Thymus (tissue), 11 donors: Measurements from ENCODE around the gene TEX264. TPM values are rescaled to one million over a fixed set of nuclear protein-coding genes. Genes with fewer than 3 reads are reported as not detected.

Experiments used
- DNase-seq, 9 donors: peaks; one replicate each; pipeline ENCODE4 v3.0.0-alpha.2; 2013; ENCODE audit warnings: low spot score in 9 of 9, low read depth in 6 of 9, missing footprints in 1 of 9
- H3K27ac ChIP-seq, 2 donors: one replicate each; pipeline ENCODE4 v1.5.1; 2013; ENCODE audit warnings: control low read depth in 1 of 2, low read depth in 1 of 2, low read length in 1 of 2, mild to moderate bottlenecking in 1 of 2, moderate library complexity in 1 of 2
- H3K27me3 ChIP-seq, 2 donors: one replicate each; pipeline ENCODE4 v1.5.1; 2013; ENCODE audit warnings: low read length in 1 of 2; ENCODE audit not compliant: control insufficient read depth in 2 of 2, insufficient read depth in 1 of 2
- H3K36me3 ChIP-seq, 2 donors: one replicate each; pipeline ENCODE4 v1.5.1; 2013; ENCODE audit warnings: low read length in 1 of 2, mild to moderate bottlenecking in 1 of 2, moderate library complexity in 1 of 2; ENCODE audit not compliant: control insufficient read depth in 2 of 2, insufficient read depth in 2 of 2
- H3K4me1 ChIP-seq, 2 donors: one replicate each; pipeline ENCODE4 v1.5.1; 2013; ENCODE audit warnings: low read length in 2 of 2; ENCODE audit not compliant: control insufficient read depth in 2 of 2, insufficient read depth in 2 of 2
- H3K4me3 ChIP-seq, 2 donors: one replicate each; pipeline ENCODE4 v1.5.1; 2013; ENCODE audit warnings: low read length in 2 of 2, control low read depth in 1 of 2, mild to moderate bottlenecking in 1 of 2
- H3K9me3 ChIP-seq, 2 donors: one replicate each; pipeline ENCODE4 v1.5.1; 2013; ENCODE audit warnings: low read length in 1 of 2, mild to moderate bottlenecking in 1 of 2; ENCODE audit not compliant: control insufficient read depth in 2 of 2, insufficient read depth in 1 of 2
- WGBS: extraction: QIAGEN DNeasy Blood & Tissue Kit; methylation state at CpG from one replicate; pipeline ENCODE4 v1.1.7; 2013; 5-methylcytosine and 5-hydroxymethylcytosine counted together
- polyA plus RNA-seq: library from polyadenylated mRNA; stranded (reverse); fragments of 200-250 nt; gene quantifications from one replicate; pipeline ENCODE4 v1.2.3, GENCODE V29; 2013
- total RNA-seq: library from RNA; stranded (reverse); fragments of 120-200 nt; gene quantifications from one replicate; pipeline ENCODE4 v1.2.4, GENCODE V29; 2013
- donor health status: healthy.

Gene TEX264
- total and polyA plus RNA-seq, 2 donors, result 38.4 to 61.1 TPM

- no peaks in the 10 kb centered on the region for H3K9me3 ChIP-seq
- no peaks in the 10 kb centered on the region for H3K27me3 ChIP-seq
- H3K27ac ChIP-seq, result peak overlapping the region; percentile 39 to 71
- 90% methylated on average over 4 of the region's 4 CpGs for WGBS
- peaks cover 31 to 49% of the 10 kb centered on the region in 2 donors for H3K36me3 ChIP-seq
- H3K4me1 ChIP-seq, result peaks cover 20 to 39% of the 10 kb centered on the region in 2 donors
- H3K4me3 ChIP-seq, result no peak overlapping the region
- DNase-seq, result no peak
Observed at GRCh38 chr3:51686056-51686455, 15.0 kb downstream of the TEX264 start.

- DNase-seq, result peak in 4 of 9 donors; percentile 26 to 71 (median 46)
- peaks cover 37 to 49% of the 10 kb centered on the region in 2 donors for H3K36me3 ChIP-seq
- 28% methylated on average over 10 of the region's 10 CpGs for WGBS
- H3K27ac ChIP-seq, result peak overlapping the region; percentile 49 to 71
- peaks cover 19 to 33% of the 10 kb centered on the region in 2 donors for H3K4me1 ChIP-seq
- H3K4me3 ChIP-seq, result no peak overlapping the region
- H3K9me3 ChIP-seq, result no peaks in the 10 kb centered on the region
- H3K27me3 ChIP-seq, result no peaks in the 10 kb centered on the region
Observed at GRCh38 chr3:51686512-51687215, 15.6 kb downstream of the TEX264 start.

GRCh38 chr3:51687431-51688205 is 16.6 kb downstream of the TEX264 start:
- Histone ChIP-seq H3K27ac (no peak overlapping the region), H3K4me1 (peaks cover 13 to 24% of the 10 kb centered on the region in 2 donors), H3K36me3 (peaks cover 44 to 48% of the 10 kb centered on the region in 2 donors), H3K27me3 (no peaks in the 10 kb centered on the region), H3K9me3 (no peaks in the 10 kb centered on the region), H3K4me3 (no peak overlapping the region)
- no peak for DNase-seq
- WGBS, result 97% methylated on average over 14 of the region's 14 CpGs

- no peak overlapping the region for H3K4me3 ChIP-seq
- H3K4me1 ChIP-seq, result peaks cover 13 to 20% of the 10 kb centered on the region in 2 donors
- peaks cover 50% of the 10 kb centered on the region in 2 donors for H3K36me3 ChIP-seq
- WGBS, result over 99% methylated on average over 3 of the region's 3 CpGs
- DNase-seq, result no peak
- H3K27me3 ChIP-seq, result no peaks in the 10 kb centered on the region
- H3K27ac ChIP-seq, result no peak overlapping the region
- H3K9me3 ChIP-seq, result no peaks in the 10 kb centered on the region
Observed at GRCh38 chr3:51688206-51688600, 17.2 kb downstream of the TEX264 start.

- Histone ChIP-seq H3K36me3 (peaks cover 31 to 46% of the 10 kb centered on the region in 2 donors), H3K9me3 (peaks cover 0 to 5% of the 10 kb centered on the region in 2 donors), H3K27ac (no peak overlapping the region), H3K4me3 (no peak overlapping the region), H3K4me1 (peaks cover 11 to 13% of the 10 kb centered on the region in 2 donors), H3K27me3 (no peaks in the 10 kb centered on the region)
- DNase-seq, result no peak
- 89% methylated on average over 5 of the region's 5 CpGs for WGBS
Observed at GRCh38 chr3:51691021-51691420, 20.0 kb downstream of the TEX264 start.

- Histone ChIP-seq H3K4me1 (peaks cover 2 to 4% of the 10 kb centered on the region in 2 donors), H3K4me3 (no peak overlapping the region), H3K36me3 (peaks cover 29 to 45% of the 10 kb centered on the region in 2 donors), H3K27me3 (no peaks in the 10 kb centered on the region), H3K27ac (no peak overlapping the region), H3K9me3 (peaks cover 0 to 5% of the 10 kb centered on the region in 2 donors)
- no peak for DNase-seq
- WGBS, result 96% methylated on average over 3 of the region's 3 CpGs
Observed at GRCh38 chr3:51691949-51692348, 20.9 kb downstream of the TEX264 start.

GRCh38 chr3:51692980-51693395 is 21.9 kb downstream of the TEX264 start:
- no peak overlapping the region for H3K27ac ChIP-seq
- peaks cover 0 to 5% of the 10 kb centered on the region in 2 donors for H3K9me3 ChIP-seq
- 98% methylated on average over 8 of the region's 8 CpGs for WGBS
- no peaks in the 10 kb centered on the region for H3K4me1 ChIP-seq
- DNase-seq, result no peak
- H3K4me3 ChIP-seq, result no peak overlapping the region
- peaks cover 33 to 50% of the 10 kb centered on the region in 2 donors for H3K36me3 ChIP-seq
- no peaks in the 10 kb centered on the region for H3K27me3 ChIP-seq

- H3K27me3 ChIP-seq, result no peaks in the 10 kb centered on the region
- peaks cover 0 to 5% of the 10 kb centered on the region in 2 donors for H3K9me3 ChIP-seq
- no peak for DNase-seq
- H3K36me3 ChIP-seq, result peaks cover 42 to 55% of the 10 kb centered on the region in 2 donors
- H3K4me3 ChIP-seq, result no peak overlapping the region
- H3K27ac ChIP-seq, result no peak overlapping the region
- WGBS, result 96% methylated on average over 10 of the region's 10 CpGs
- H3K4me1 ChIP-seq, result no peaks in the 10 kb centered on the region
Observed at GRCh38 chr3:51696954-51697353, 25.9 kb downstream of the TEX264 start.

- H3K9me3 ChIP-seq, result peaks cover 0 to 5% of the 10 kb centered on the region in 2 donors
- no peak for DNase-seq
- no peak overlapping the region for H3K4me3 ChIP-seq
- WGBS, result 99% methylated on average over 6 of the region's 6 CpGs
- H3K27ac ChIP-seq, result no peak overlapping the region
- H3K4me1 ChIP-seq, result no peaks in the 10 kb centered on the region
- no peaks in the 10 kb centered on the region for H3K27me3 ChIP-seq
- peaks cover 40 to 54% of the 10 kb centered on the region in 2 donors for H3K36me3 ChIP-seq
Observed at GRCh38 chr3:51698209-51698608, 27.2 kb downstream of the TEX264 start.
